B cell (primary cell): ENCODE measurements around the gene SASS6. TPM values are rescaled to one million over a fixed set of nuclear protein-coding genes. Genes with fewer than 3 reads are reported as not detected.

Experiments
- ATAC-seq: fragments of 200-7000 bp; cut with Tn5 transposase; one replicate; pipeline ENCODE4 v1.10.0; 2021; ENCODE audit warnings: low read depth, mild to moderate bottlenecking, moderate number of reproducible peaks, moderate library complexity
- CTCF ChIA-PET: fragments of 350-600 bp; sonication (Branson Sonifier 250); formaldehyde crosslinking; loops from one replicate; lab custom pipeline; 2021; ENCODE audit warnings: antibody characterized with exemption, inconsistent platforms; lab: Charles Lee
- POLR2A ChIA-PET: fragments of 350-600 bp; sonication (Branson Sonifier 250); formaldehyde crosslinking; loops from one replicate; lab custom pipeline; 2021; ENCODE audit warnings: antibody characterized with exemption; lab: Charles Lee
- DNase-seq: peaks from one replicate; pipeline ENCODE4 v3.0.0; 2013
- H2AFZ ChIP-seq: 2 replicates; pipeline ENCODE4 v1.6.1; 2012; ENCODE audit warnings: mild to moderate bottlenecking, low read depth, low read length; ENCODE audit not compliant: insufficient read depth, poor library complexity, severe bottlenecking
- H3K27ac ChIP-seq, 2 donors: 1 replicate in 1 of 2; 2 replicates in 1 of 2; pipeline ENCODE4 v1.5.1; 2012 to 2013; ENCODE audit warnings: low read length in 2 of 2, mild to moderate bottlenecking in 2 of 2, moderate library complexity in 1 of 2
- H3K27me3 ChIP-seq, 4 experiments: fragments of 200-600 bp in 1 of 4; sonication (generic) in 1 of 4; replicated peaks in 1 of 4; 1 replicate in 2 of 4; 2 replicates in 2 of 4; pipeline versions ENCODE4 v1.6.1 to v1.7.0; 2013 to 2016; ENCODE audit warnings: low read length in 3 of 4, mild to moderate bottlenecking in 2 of 4, mixed read lengths in 1 of 4, moderate library complexity in 1 of 4; ENCODE audit not compliant: insufficient read depth in 4 of 4, control insufficient read depth in 3 of 4; ENCODE audit errors: control extremely low read depth in 1 of 4
- H3K36me3 ChIP-seq, 2 experiments: replicated peaks in 1 of 2; 1 replicate in 1 of 2; 2 replicates in 1 of 2; pipeline versions ENCODE4 v1.6.1 to v1.7.1; 2013; ENCODE audit warnings: low read length in 1 of 2; ENCODE audit not compliant: insufficient read depth in 2 of 2, control insufficient read depth in 1 of 2; ENCODE audit errors: control extremely low read depth in 1 of 2, extremely low read depth in 1 of 2
- H3K4me1 ChIP-seq, 2 donors: fragments of 200-600 bp in 1 of 2; sonication (generic) in 1 of 2; 1 replicate in 1 of 2; 2 replicates in 1 of 2; pipeline versions ENCODE4 v1.5.1 to v1.6.1; 2013 to 2017; ENCODE audit warnings: low read length in 2 of 2; ENCODE audit not compliant: control insufficient read depth in 2 of 2, insufficient read depth in 2 of 2
- H3K4me2 ChIP-seq: replicated peaks from 2 replicates; pipeline ENCODE3; 2012; ENCODE audit warnings: mild to moderate bottlenecking, low read depth, low read length; ENCODE audit not compliant: poor library complexity, severe bottlenecking
- H3K4me3 ChIP-seq, 5 experiments: fragments of 200-600 bp in 1 of 5; sonication (generic) in 1 of 5; 1 replicate in 3 of 5; 2 replicates in 2 of 5; pipeline versions ENCODE4 v1.5.1 to v1.7.0; 2011 to 2016; ENCODE audit warnings: low read length in 4 of 5, mild to moderate bottlenecking in 4 of 5, low read depth in 2 of 5, control low read depth in 1 of 5, moderate library complexity in 1 of 5; ENCODE audit not compliant: insufficient read depth in 1 of 5; ENCODE audit errors: control extremely low read depth in 1 of 5, extremely low read depth in 1 of 5
- H3K79me2 ChIP-seq: fragments of 200-600 bp; sonication (generic); one replicate; pipeline ENCODE4 v1.6.0; 2016; ENCODE audit warnings: low read length; ENCODE audit not compliant: control insufficient read depth, insufficient read depth
- H3K9ac ChIP-seq: fragments of 200-600 bp; sonication (generic); 2 replicates; pipeline ENCODE4 v1.6.1; 2017; ENCODE audit warnings: mild to moderate bottlenecking, low read length, moderate library complexity
- H3K9me3 ChIP-seq, 3 donors: one replicate each; pipeline versions ENCODE4 v1.6.1 to v1.7.1; 2013; ENCODE audit warnings: low read length in 2 of 3; ENCODE audit not compliant: control insufficient read depth in 2 of 3, insufficient read depth in 1 of 3; ENCODE audit errors: control extremely low read depth in 1 of 3
- H4K20me1 ChIP-seq: 2 replicates; pipeline ENCODE4 v1.6.0; 2012; ENCODE audit warnings: mild to moderate bottlenecking, low read length; ENCODE audit not compliant: insufficient read depth, control insufficient read depth, poor library complexity, severe bottlenecking
- H3K27ac Mint-ChIP-seq: one replicate; pipeline ENCODE4 v1.8.0; 2021; ENCODE audit warnings: mixed read lengths
- H3K27me3 Mint-ChIP-seq: one replicate; pipeline ENCODE4 v1.8.0; 2021; ENCODE audit warnings: mixed read lengths
- H3K4me1 Mint-ChIP-seq: one replicate; pipeline ENCODE4 v1.8.0; 2021; ENCODE audit warnings: mixed read lengths
- H3K4me3 Mint-ChIP-seq: one replicate; pipeline ENCODE4 v1.8.0; 2021; ENCODE audit warnings: mixed read lengths
- H3K9me3 Mint-ChIP-seq: one replicate; pipeline ENCODE4 v1.8.0; 2022; ENCODE audit warnings: mixed read lengths; ENCODE audit not compliant: insufficient read depth
- CTCF ChIP-seq: fragments of 200-600 bp; IDR thresholded peaks from one replicate; pipeline ENCODE4 v1.8.0; 2022; ENCODE audit warnings: antibody characterized with exemption, mild to moderate bottlenecking
- EZH2 ChIP-seq: IDR thresholded peaks from 2 replicates; pipeline ENCODE4 v1.6.1; 2012; ENCODE audit warnings: borderline replicate concordance, low read depth, mild to moderate bottlenecking, moderate library complexity, low read length; ENCODE audit not compliant: insufficient read depth, poor library complexity, severe bottlenecking
- WGBS: methylation state at CpG from one replicate; pipeline ENCODE4 v1.1.5; 2013; ENCODE audit warnings: missing lambda C conversion rate; ENCODE audit not compliant: insufficient coverage; 5-methylcytosine and 5-hydroxymethylcytosine counted together
- intact Hi-C: fragments of 100-400 bp; cut with micrococcal nuclease; formaldehyde crosslinking; loops from one replicate; pipeline ENCODE4 v1.10.0; 2022
- polyA plus RNA-seq: library from polyadenylated mRNA; depleted of rRNA; stranded (reverse); fragments of >200 nt; gene quantifications from 2 replicates; pipeline ENCODE4 v1.2.3, GENCODE V29; 2012
- total RNA-seq, 2 donors: library from RNA; stranded (reverse); fragments of 120-200 nt in 1 of 2; gene quantifications; 1 replicate in 1 of 2; 2 replicates in 1 of 2; pipeline versions ENCODE4 v1.2.3 to v1.2.4, GENCODE V29; 2013 to 2022

Gene SASS6
- total and polyA plus RNA-seq, 2 donors (not counting 1 experiment from before 2014, with no cell fraction given) = 1.1 to 7.0 TPM

GRCh38 chr1:100141192-100141591 lies 8.5 kb upstream of the SASS6 start:
- POLR2A ChIA-PET = no interaction called here
- Histone ChIP-seq H3K9ac (no peak overlapping the region), H4K20me1 (no peaks in the 10 kb centered on the region), H2AFZ (no peak overlapping the region), H3K9me3 (no peaks in the 10 kb centered on the region), H3K4me2 (no peak overlapping the region), H3K27me3 (no peaks in the 10 kb centered on the region), H3K79me2 (no peaks in the 10 kb centered on the region), H3K4me1 (no peaks in the 10 kb centered on the region), H3K4me3 (no peak overlapping the region), H3K27ac (no peak overlapping the region), H3K36me3 (peaks cover 18 to 87% of the 10 kb centered on the region in 2 experiments)
- 83% methylated on average over 1 of the region's 4 CpGs for WGBS
- Mint-ChIP-seq H3K27me3 (no peaks in the 10 kb centered on the region), H3K9me3 (no peaks in the 10 kb centered on the region), H3K27ac (no peak overlapping the region), H3K4me1 (no peaks in the 10 kb centered on the region), H3K4me3 (no peak overlapping the region)
- intact Hi-C loops = no loop called here
- CTCF ChIA-PET = no interaction called here
- no peak for TF ChIP-seq EZH2
- no peak for TF ChIP-seq CTCF
- ATAC-seq (no peak), DNase-seq (no peak)

GRCh38 chr1:100137602-100138001 lies 4.9 kb upstream of the SASS6 start:
- Histone ChIP-seq H3K79me2 (peaks cover 19% of the 10 kb centered on the region), H3K4me3 (no peak overlapping the region), H2AFZ (no peak overlapping the region), H3K4me2 (no peak overlapping the region), H4K20me1 (no peaks in the 10 kb centered on the region), H3K27me3 (no peaks in the 10 kb centered on the region), H3K36me3 (peaks cover 16 to 59% of the 10 kb centered on the region in 2 experiments), H3K27ac (no peak overlapping the region), H3K9me3 (no peaks in the 10 kb centered on the region), H3K9ac (no peak overlapping the region), H3K4me1 (peaks cover 10 to 11% of the 10 kb centered on the region in 2 donors)
- H3K27ac Mint-ChIP-seq = no peak overlapping the region
- no peaks in the 10 kb centered on the region for H3K9me3 Mint-ChIP-seq
- H3K4me3 Mint-ChIP-seq = no peak overlapping the region
- ChIA-PET CTCF (no interaction called here), POLR2A (no interaction called here)
- TF ChIP-seq CTCF (no peak), EZH2 (no peak)
- peaks cover 24% of the 10 kb centered on the region for H3K4me1 Mint-ChIP-seq
- DNase-seq (no peak), ATAC-seq (no peak)
- WGBS = no CpG with 5 or more reads among the region's 2 CpGs
- H3K27me3 Mint-ChIP-seq = no peaks in the 10 kb centered on the region
- intact Hi-C loops = no loop called here
